Activated CD4-positive, alpha-beta T cell treated with anti-CD3 and anti-CD28 coated beads, Interleukin-2, amount 50 U/mL, for 16 hours (primary cell): ENCODE data around the gene CYBB.
A peak's percentile ranks its signal among the peaks of the same experiment; 100 is the strongest.
"Not testable (repeated sequence)": the region's sequence is repeated elsewhere in the genome, so short reads cannot be mapped to it uniquely, and the experiment has no call there.

Source experiments
- DNase-seq: peaks from one replicate; pipeline ENCODE4 v3.0.0-alpha.2; 2020

CYBB gene

DNA sequence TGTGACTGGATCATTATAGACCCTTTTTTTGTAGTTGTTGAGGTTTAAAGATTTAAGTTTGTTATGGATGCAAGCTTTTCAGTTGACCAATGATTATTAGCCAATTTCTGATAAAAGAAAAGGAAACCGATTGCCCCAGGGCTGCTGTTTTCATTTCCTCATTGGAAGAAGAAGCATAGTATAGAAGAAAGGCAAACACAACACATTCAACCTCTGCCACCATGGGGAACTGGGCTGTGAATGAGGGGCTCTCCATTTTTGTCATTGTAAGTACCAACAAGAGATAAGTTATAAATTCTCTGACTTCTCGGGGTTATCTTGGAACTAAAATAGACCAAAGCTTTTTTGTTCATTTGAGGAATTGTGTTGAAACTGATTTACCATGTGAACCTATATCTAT, at the start of gene CYBB:
CYBB (plus strand) TSS at position 203 of the 400 bp plus-strand sequence; CDS start at position 222, 19 bp downstream.
- no peak for DNase-seq

DNA sequence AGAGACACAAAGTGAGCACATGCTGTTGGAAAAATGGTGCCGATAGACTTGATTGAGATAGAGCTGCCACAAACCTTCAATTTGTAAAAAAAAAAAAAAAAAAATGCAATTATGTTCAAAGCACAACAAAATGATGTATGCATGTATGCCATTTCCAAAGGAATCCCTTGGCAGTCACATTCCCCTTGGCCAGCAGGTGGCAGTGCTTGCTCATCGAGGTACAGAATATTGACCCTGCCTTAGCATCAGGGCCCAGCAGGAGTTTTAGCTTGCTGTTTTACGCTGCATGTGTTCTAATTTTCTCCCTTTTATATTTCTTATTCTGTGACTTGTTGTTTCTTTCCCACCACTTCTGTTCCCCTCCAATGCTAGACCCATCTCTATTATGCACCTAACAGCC, 34.5 kb upstream of the CYBB start:
- peak; percentile 79 for DNase-seq

DNA sequence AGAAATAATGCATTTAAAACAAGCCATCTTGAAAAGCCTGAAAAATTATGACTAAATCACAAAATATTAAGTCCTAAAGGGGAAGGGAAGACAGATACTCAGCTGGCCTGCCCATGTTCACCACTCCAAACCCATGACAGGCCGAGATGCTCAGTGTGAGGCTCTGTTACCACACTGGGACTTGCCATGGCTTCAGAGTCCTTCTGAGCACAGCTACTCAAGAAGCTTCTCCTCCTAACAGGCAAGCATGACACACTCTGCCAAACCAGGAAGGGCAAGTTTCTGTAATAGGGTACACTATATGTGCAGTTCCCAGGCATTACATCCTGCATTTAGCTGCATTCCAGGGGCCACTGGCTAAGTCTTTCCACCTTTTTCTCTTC, 34.0 kb upstream of the CYBB start:
- no peak for DNase-seq

DNA sequence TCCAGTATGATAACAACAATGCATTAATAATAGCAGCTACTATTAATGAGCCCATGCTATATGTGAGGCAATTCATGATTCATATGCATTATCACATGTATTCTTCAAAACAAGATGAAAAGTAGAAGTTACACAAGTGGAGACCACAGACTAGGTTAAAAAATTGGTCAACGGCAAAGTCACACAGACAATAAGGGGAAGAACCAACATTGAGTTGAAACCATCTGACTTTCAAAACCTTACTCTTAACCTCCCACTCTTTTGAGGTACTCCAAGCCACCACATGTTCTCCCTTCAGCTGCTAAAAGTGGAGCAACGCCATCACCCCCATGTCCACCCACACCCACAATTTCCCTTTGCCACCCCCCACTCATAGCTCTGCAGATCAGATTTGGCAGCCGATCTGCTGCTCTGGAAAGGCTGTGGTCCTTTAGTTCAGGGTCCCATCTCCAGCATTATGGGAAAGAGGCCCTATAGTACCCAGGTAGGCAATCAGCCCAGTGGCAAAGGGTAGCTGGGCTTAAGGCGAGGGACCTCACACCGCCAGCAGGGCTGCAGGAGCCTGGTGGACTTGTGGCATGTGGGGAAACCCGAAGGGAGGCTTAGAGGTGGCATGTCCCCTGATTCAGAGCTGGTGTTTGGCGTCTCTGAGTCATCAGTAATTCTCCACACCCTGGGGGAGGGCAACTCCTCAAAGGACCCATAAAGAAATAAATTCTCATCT, 33.5 kb upstream of the CYBB start:
- DNase-seq = peak; percentile 59

DNA sequence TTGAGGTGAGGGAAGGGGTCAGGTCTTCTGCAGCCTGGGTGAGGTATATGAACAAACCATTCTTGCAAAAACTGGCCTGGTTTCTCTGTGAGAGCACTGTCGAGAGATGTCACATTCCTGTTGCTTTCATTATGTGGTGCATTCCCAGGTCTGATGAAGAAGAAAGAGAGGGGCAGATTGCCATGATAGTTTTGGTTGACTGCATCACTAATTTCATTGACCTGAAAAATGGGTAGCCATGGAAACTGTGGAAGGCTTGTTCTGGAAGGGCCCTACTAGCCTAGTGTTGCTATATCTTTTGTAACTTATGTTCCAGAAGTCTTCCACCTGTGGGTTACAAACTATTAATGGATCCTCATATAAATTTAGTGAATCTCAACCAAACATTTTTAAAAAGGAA, 32.9 kb upstream of the CYBB start:
- no peak for DNase-seq

DNA sequence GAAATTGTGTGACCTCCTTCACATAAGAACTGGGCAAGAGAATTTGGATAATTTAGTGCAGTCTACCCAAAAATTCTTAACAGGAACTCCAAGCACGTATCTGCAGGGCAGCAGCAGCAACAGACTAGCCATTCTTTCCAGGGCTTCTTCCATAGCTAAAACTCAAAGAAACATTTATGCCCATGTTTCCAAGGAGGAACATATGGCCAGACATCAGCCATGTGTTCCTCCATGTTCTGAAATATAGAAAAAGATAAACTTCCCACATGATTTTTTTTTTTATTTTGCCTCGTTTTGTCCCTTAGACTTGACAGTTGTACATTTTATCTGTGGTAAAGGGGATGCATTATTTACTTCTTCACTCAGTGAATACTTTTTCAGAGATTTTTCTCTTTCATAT, 27.6 kb upstream of the CYBB start:
- no peak for DNase-seq

DNA sequence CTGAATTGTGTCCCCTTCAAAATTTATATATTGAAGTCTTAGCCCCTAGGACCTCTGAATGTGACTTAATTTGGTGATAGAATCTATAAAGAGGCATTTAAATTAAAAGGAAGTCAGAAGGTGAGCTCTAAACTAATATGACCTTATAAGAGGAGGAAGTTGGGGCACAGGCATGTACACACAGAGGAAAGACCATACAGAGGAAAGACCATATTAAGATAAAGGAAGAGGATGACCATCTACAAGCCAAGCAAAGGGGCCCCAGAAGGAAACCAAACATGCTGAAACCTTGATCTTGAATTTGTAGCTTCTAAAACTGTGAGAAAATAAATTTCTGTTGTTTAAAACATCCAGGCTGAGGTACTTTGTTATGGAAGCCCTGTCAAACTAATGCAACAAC, 26.9 kb upstream of the CYBB start:
- no peak for DNase-seq

DNA sequence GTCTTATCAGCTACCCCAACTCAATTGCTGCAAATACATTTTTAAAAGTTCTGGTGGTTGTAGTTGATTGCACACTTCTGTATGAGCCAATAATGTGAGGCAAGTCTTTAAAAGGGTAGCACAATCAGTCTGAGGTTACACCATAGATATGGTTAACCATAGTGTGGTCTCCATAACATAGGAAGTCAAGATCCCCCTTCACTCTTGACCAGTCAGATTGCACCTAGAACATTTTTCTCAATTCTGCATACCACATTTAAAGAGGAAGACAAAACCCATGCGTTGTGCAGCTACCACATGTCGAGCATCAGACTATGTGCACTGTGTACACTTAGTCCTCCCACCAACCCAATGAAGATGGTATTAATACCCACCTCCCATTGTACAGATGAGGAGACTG, 26.5 kb upstream of the CYBB start:
- peak; percentile 19 for DNase-seq

DNA sequence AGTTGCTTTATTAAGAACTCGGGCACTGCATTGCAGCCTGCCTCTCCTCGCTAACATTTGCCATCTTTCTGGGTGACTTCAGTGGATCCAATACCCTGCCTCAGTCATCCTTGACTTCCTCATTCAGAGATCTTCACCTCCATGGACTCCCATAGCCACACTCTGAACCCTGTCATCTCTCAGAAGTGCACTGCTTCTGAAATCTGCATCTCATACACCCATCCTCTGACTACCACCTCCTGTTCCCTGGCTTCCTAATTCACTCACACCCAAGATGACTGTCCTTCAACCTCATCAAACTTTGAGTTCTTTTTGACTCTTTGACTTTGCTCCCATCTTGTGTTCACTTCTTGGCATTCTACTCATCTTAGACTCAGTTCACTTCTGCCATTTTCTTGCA, 25.3 kb upstream of the CYBB start:
- DNase-seq = peak; percentile 39

DNA sequence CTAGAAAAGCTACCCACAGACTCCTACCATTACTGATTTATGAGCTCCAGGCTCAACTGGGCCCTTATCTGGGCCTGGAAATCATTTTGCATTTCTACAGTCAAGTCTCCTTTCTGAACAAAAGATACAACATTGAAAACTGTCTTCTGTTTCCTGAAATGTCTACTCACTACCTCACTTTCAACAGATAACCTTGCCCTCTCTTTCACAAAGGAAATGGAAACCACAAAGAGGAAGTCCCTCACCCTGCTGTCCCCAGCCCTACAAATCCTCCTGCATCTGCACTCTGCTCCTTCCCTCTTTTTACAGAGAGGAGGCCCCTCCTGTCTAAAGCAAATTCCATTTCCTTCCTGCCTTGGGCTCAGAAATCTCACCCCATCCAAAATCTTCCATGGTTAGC, 24.8 kb upstream of the CYBB start:
- DNase-seq = peak; percentile 75

DNA sequence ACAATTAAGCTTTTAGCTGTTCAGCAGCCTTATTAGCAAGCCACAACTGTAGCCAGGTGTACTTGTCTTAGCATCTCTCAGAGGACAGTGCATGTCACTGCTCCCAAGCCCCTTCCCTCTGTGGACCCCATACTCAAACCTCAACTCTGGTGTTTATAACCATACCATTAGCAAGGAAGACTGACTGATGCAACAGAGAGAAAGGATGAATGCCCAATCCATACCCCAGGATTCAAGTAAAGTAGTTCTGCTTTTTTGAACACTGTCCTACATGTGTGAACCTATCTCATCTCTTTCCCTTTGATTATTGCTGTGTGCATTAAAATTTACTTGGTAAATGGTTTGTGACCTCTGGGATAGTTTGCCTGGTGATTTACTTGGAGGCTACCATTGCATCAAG, 22.8 kb upstream of the CYBB start:
- DNase-seq = no peak

DNA sequence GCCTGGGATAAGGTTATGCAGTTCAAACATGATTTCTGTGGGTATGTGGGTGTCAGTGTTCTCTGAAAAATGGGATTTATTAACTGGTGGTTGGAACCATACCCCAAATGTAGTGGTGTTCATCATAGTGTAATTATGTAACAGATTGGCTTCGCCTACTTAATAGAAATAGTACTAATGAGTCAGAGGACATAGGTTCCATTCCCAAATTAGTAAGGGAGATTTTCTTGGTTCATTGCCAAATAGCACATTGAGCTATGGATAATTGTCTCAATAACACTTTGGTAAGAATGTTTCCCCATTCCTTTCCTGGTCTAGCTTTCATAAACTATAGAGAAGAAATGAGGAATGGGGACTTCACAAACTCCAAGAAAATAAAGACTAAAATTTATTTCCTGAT, 20.5 kb upstream of the CYBB start:
- no peak for DNase-seq

DNA sequence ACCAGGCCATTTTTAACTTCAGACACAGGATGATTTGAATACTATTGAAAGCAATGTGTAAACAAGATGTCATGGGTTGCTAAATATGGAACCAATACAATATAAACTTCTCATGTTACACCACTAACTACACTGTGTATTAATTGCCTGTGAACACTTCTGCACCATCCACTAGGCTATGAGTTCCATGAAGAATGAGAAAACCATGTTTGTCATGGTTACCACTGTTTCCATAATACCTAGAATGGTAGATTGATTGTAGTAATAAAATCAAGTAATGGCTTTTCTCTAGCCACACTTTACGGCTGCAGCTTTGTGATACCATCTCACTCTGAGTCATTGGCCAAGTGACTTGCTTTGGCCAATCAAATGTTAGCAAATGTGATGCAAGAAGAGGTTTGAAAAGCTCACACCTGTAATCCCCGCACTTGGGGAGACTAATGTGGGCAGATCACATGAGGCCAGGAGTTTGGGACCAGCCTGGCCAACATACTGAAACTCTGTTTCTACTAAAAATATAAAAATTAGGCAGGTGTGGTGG, 19.9 kb upstream of the CYBB start:
- DNase-seq = no peak

DNA sequence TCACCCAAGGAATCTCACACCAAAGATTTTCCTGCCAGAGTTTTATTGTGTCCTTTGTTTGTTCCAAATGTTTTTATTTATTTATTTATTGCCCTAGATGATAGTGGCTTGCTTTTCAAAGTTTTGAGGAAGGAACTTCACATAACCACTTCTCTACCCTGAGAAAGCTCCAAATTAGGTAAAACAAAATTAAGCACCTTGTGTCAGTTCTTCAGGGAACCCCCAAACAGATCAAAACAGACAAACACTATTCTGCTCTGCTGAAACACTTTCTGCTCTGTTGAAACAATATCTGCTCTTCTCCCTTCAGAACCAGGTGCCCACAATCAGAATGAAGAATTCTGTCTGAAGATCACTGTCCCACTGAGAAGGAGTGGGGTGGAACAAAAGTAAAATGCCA, 16.5 kb upstream of the CYBB start:
- no peak for DNase-seq

DNA sequence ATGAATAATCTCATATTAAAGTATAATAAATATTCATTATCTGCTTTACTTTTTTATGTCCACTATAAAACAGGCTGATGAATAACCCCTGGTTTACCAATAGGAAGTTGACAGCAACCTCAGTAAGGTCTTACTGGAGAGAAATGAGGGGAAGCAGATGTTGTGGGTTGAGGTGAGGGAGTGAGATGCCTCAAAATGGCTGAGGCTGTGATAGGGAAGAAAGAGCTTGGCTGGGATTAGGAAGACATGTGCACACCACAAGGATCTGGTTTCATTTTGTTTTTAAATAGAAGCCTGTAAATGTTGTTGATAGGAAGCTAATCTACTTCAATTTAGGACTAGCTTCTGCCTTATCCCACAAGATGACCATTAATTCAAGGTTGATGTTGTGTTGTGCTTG, 14.4 kb upstream of the CYBB start:
- DNase-seq = no peak

DNA sequence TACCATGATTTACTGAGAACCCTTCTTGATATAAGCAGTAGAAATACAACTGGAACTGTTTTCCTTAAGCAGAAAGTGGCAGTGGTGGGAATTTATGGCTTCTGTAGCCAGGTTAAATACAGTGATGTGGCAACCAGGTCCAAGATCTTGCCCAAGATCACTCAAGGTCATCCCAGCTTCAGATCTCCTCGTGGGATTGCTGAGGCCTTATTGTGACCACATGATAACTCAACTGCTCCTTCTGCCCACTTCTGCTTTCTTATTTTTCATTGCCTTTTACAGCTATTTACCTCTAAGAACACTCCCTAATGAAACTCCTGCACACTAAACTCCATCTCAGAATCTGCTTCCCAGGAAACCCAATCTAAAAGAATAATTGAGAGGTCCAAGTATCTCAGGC, 12.4 kb upstream of the CYBB start:
- no peak for DNase-seq

DNA sequence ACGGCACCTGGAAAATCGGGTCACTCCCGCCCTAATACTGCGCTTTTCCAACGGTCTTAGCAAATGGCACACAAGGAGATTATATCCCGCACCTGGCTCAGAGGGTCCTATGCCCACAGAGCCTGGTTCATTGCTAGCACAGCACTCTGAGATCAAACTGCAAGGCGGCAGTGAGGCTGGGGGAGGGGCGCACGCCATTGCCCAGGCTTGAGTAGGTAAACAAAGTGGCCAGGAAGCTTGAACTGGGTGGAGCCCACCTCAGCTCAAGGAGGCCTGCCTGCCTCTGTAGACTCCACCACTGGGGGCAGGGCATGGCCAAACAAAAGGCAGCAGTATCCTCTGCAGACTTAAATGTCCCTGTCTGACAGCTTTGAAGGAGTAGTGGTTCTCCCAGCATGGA, 11.0 kb upstream of the CYBB start:
- DNase-seq = not testable (repeated sequence)

DNA sequence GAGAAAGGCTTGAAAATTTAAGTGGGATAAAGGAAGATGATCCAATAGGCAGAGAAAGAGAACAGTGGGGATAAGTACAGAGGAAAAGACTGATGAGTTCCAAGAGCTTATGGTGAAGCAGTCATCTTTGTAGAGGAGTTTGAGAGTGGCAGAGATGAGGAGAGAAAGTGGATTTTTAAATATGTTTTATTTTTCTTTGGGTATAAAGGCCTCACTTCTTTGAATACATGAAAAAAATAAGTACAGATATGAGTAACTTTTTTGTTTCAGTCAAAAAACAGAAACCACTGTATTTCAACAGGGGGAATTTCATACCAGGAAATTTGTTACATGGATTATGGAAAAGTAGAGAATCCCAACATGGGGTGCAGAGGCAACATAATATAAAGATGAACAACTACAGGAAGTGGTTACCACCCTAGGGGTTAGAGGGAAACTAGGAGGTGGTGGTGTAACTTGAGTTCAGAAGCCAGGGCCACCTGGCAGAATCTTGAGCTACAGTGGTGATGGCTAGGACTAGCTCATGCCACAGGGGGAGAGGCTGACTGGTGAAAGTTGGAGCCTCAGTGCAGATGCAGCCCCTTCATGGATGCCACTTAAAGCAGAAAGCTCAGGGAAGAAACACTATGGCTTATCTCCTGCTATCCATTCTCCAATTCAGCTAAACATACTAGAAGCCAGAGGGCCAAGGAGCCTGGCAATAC, 3.4 kb upstream of the CYBB start:
- peak; percentile 25 for DNase-seq

DNA sequence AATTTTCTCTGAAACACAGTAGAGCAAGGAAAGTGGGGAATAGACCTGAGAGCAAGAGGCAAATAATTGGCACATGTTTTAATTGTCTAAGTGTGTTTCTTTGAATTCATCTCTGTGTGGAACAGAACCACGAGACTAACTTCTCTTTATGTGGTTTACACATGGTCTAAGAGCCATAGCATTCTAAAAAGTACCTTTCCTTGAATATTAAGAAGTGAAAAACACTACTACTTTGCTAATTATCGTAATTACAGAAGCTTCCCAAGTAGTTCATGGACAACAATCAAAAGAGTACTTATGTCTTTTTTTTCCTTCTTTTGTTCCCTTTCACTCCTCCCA, 2.9 kb upstream of the CYBB start:
- no peak for DNase-seq

DNA sequence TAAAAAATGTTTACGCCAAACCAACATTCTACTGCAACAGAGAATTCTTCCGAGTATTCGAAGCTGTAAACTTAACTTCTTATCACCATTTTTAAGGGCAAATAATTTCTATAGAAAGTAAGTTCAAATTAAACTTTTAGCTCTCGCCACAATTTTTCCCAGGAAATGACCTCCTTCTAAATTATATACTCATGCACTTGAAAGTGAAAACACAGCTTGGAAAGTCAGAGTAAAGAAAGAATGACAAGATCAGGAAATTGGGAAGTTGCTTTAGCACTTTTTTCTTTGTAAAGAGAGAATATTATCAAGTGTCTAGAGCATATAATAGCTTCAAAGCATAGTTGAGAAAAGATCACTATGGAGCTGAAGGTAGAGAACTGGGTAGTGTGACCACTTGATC, 1.2 kb downstream of the CYBB start:
- no peak for DNase-seq

DNA sequence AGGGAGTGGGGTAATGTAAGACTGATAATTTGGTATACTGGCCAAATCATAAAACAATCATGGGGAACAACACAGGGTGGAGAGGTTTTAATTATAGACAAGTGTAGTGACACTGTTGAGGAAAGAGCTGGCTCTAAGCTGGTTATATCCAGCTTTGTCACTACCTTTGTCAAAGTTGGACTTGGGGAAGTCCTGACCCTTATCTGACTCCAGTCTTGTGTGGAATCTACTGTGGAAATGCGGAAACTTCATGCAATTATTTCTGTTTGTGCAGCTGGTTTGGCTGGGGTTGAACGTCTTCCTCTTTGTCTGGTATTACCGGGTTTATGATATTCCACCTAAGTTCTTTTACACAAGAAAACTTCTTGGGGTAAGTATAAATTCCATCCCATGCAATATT, 2.0 kb downstream of the CYBB start:
- DNase-seq = no peak

DNA sequence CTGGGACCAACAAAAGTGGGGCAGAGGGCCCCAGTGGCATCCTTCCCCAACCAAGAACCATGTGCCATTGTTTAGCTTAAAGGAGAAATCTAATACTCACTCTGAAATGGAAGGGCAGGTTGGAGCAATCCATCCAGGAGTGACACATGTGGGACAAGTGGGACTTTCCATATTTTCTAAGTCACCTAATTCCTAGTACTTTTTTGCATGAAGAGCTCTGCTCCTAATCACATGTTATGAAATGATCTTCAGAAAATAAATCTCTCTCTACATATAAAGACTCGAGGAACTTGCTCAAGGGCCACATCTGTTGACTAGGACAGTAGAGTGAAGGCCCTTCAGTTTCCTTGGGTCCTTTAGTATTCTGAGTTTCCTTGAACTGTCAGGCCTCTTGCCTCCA, 2.5 kb downstream of the CYBB start:
- no peak for DNase-seq

DNA sequence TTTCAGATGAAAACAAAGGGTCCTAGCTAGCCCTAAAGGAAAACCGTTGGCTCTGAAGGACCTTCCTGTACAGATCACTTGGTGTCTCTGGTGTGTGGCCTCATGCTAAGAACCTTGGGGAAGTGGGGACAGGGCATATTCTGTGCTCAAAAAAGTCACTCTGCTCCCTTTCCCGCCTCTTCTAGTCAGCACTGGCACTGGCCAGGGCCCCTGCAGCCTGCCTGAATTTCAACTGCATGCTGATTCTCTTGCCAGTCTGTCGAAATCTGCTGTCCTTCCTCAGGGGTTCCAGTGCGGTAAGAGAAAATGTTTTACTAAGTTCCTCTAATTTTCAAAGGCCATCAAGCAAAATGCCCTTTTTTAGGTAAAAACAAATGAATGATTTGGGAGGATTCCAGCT, 3.4 kb downstream of the CYBB start:
- no peak for DNase-seq

DNA sequence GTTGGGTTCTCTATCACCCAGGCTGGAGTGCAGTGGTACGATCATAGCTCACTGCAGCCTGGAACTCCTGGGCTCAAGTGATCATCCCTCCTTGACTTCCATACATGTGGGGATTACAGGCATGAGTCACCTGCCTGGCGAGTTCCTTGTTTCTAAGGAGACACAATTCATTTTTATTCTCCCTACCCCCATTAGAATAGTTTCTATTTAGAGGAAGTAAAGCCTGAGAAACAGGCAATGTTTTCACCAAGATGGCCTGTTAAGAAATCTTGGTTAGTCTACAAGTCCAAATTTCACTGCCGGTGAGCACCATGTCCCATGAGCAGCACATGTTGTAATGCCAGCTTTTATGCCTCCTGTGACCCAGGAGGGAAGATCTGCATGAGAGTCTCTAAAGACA, 5.7 kb downstream of the CYBB start:
- no peak for DNase-seq
